ENCODE data around the gene SCOC.

- TF ChIP-seq EZH2 (IDR thresholded peaks at IDR 0.05; ENCODE audit: borderline replicate concordance, low read depth, low read length, severe bottlenecking): no peak
- TF ChIP-seq POLR2A (IDR thresholded peaks at IDR 0.05; ENCODE audit: low read depth, low read length): no peak
- no peak for TF ChIP-seq JUN (IDR thresholded peaks at IDR 0.05; ENCODE audit: borderline replicate concordance, insufficient read depth, insufficient read length, low read depth)
- no peak for TF ChIP-seq MAX (IDR thresholded peaks at IDR 0.05; ENCODE audit: insufficient read depth, insufficient read length)
- TF ChIP-seq FOS (IDR thresholded peaks at IDR 0.05; ENCODE audit: borderline replicate concordance, insufficient read depth, low read length): no peak
- no peak for TF ChIP-seq CTCF (IDR thresholded peaks at IDR 0.05; ENCODE audit: extremely low read depth in 1 of 2, insufficient read depth in 1 of 2, low read depth in 1 of 2, low read length in 2 of 2)
Observed at GRCh38 chr4:140344101-140344500, 29.3 kb upstream of the SCOC start.

Data from endothelial cell of umbilical vein (primary cell).